HUES6 (cell line): Measurements from ENCODE around the gene ANKRD37.
"Not testable (repeated sequence)": the region's sequence is repeated elsewhere in the genome, so short reads cannot be mapped to it uniquely, and the experiment has no call there.

Experiments used
- H3K27ac ChIP-seq: 2 replicates; pipeline ENCODE4 v1.7.0; 2013; ENCODE audit warnings: low read depth, mild to moderate bottlenecking, low read length, inconsistent platforms
- H3K27me3 ChIP-seq: 2 replicates; pipeline ENCODE4 v1.6.1; 2013; ENCODE audit warnings: low read length; ENCODE audit not compliant: control insufficient read depth, insufficient read depth
- H3K36me3 ChIP-seq: 2 replicates; pipeline ENCODE4 v1.6.1; 2013; ENCODE audit warnings: low read length; ENCODE audit not compliant: control insufficient read depth, insufficient read depth
- H3K4me1 ChIP-seq: 2 replicates; pipeline ENCODE4 v1.6.1; 2013; ENCODE audit warnings: low read length; ENCODE audit not compliant: control insufficient read depth, insufficient read depth
- H3K4me3 ChIP-seq: 2 replicates; pipeline ENCODE4 v1.5.1; 2013; ENCODE audit warnings: low read depth, low read length
- H3K9ac ChIP-seq: one replicate; pipeline ENCODE4 v1.6.1; 2013; ENCODE audit warnings: mild to moderate bottlenecking, low read length
- H3K9me3 ChIP-seq: 2 replicates; pipeline ENCODE4 v1.6.1; 2013; ENCODE audit warnings: low read depth, low read length; ENCODE audit not compliant: control insufficient read depth, insufficient read depth

ANKRD37 gene

GRCh38 chr4:185361872-185362271, 34.8 kb upstream of the ANKRD37 start:
- H3K4me1 ChIP-seq, result no peaks in the 10 kb centered on the region
- H3K9ac ChIP-seq, result no peak overlapping the region

GRCh38 chr4:185362570-185362969, 34.1 kb upstream of the ANKRD37 start:
- not testable (repeated sequence) for H3K27ac ChIP-seq, H3K4me3 ChIP-seq, H3K9ac ChIP-seq, H3K9me3 ChIP-seq, H3K4me1 ChIP-seq, H3K27me3 ChIP-seq
- H3K36me3 ChIP-seq, result peaks cover 13% of the 10 kb centered on the region

More at GRCh38 chr4:185361872-185362271, 34.8 kb upstream of the ANKRD37 start:
- Histone ChIP-seq H3K27ac (no peak overlapping the region), H3K27me3 (no peaks in the 10 kb centered on the region), H3K36me3 (peaks cover 15% of the 10 kb centered on the region), H3K9me3 (no peaks in the 10 kb centered on the region), H3K4me3 (no peak overlapping the region)

GRCh38 chr4:185363251-185363650, 33.4 kb upstream of the ANKRD37 start:
- Histone ChIP-seq H3K36me3 (peaks cover 14% of the 10 kb centered on the region), H3K27ac (no peak overlapping the region), H3K4me1 (no peaks in the 10 kb centered on the region), H3K9me3 (no peaks in the 10 kb centered on the region), H3K4me3 (no peak overlapping the region), H3K27me3 (no peaks in the 10 kb centered on the region), H3K9ac (no peak overlapping the region)

- Histone ChIP-seq H3K27ac (no peak overlapping the region), H3K4me1 (peaks cover 2% of the 10 kb centered on the region; the same call in 1 of the 2 replicates), H3K27me3 (no peaks in the 10 kb centered on the region), H3K4me3 (no peak overlapping the region), H3K9me3 (no peaks in the 10 kb centered on the region), H3K36me3 (peaks cover 6% of the 10 kb centered on the region), H3K9ac (no peak overlapping the region)
These were observed 31.8 kb upstream of the ANKRD37 start for GRCh38 chr4:185364886-185365285.

GRCh38 chr4:185369731-185370130, 26.9 kb upstream of the ANKRD37 start:
- Histone ChIP-seq H3K9ac (no peak overlapping the region), H3K36me3 (peaks cover 15% of the 10 kb centered on the region; the same call in 1 of the 2 replicates), H3K27ac (no peak overlapping the region), H3K4me1 (peaks cover 7% of the 10 kb centered on the region; the same call in 1 of the 2 replicates), H3K9me3 (no peaks in the 10 kb centered on the region), H3K27me3 (no peaks in the 10 kb centered on the region), H3K4me3 (no peak overlapping the region)

- no peak overlapping the region for H3K4me3 ChIP-seq
- H3K27ac ChIP-seq, result no peak overlapping the region
- peaks cover 7% of the 10 kb centered on the region; the same call in 1 of the 2 replicates for H3K4me1 ChIP-seq
- H3K36me3 ChIP-seq, result peaks cover 15% of the 10 kb centered on the region; the same call in 1 of the 2 replicates
- H3K9ac ChIP-seq, result no peak overlapping the region
- no peaks in the 10 kb centered on the region for H3K9me3 ChIP-seq
- H3K27me3 ChIP-seq, result no peaks in the 10 kb centered on the region
These were observed 26.2 kb upstream of the ANKRD37 start for GRCh38 chr4:185370268-185370949.

GRCh38 chr4:185371702-185372101, 24.9 kb upstream of the ANKRD37 start:
- Histone ChIP-seq H3K4me1 (peaks cover 7% of the 10 kb centered on the region; the same call in 1 of the 2 replicates), H3K9ac (no peak overlapping the region), H3K4me3 (no peak overlapping the region), H3K27me3 (no peaks in the 10 kb centered on the region), H3K36me3 (peaks cover 15% of the 10 kb centered on the region; the same call in 1 of the 2 replicates), H3K27ac (no peak overlapping the region), H3K9me3 (no peaks in the 10 kb centered on the region)

GRCh38 chr4:185374027-185374426, 22.6 kb upstream of the ANKRD37 start:
- H3K36me3 ChIP-seq, result peaks cover 13% of the 10 kb centered on the region; the same call in 1 of the 2 replicates
- H3K4me3 ChIP-seq, result no peak overlapping the region
- peaks cover 13% of the 10 kb centered on the region; the same call in 1 of the 2 replicates for H3K4me1 ChIP-seq
- H3K9me3 ChIP-seq, result no peaks in the 10 kb centered on the region
- no peak overlapping the region for H3K9ac ChIP-seq
- H3K27me3 ChIP-seq, result no peaks in the 10 kb centered on the region
- H3K27ac ChIP-seq, result no peak overlapping the region

GRCh38 chr4:185374573-185374972, 22.1 kb upstream of the ANKRD37 start:
- no peaks in the 10 kb centered on the region for H3K27me3 ChIP-seq
- H3K4me1 ChIP-seq, result peaks cover 13% of the 10 kb centered on the region; the same call in 1 of the 2 replicates
- H3K36me3 ChIP-seq, result peaks cover 13% of the 10 kb centered on the region; the same call in 1 of the 2 replicates
- H3K9ac ChIP-seq, result no peak overlapping the region
- no peak overlapping the region for H3K27ac ChIP-seq
- no peak overlapping the region for H3K4me3 ChIP-seq
- no peaks in the 10 kb centered on the region for H3K9me3 ChIP-seq

GRCh38 chr4:185378264-185378663, 18.4 kb upstream of the ANKRD37 start:
- peaks cover 6% of the 10 kb centered on the region; the same call in 1 of the 2 replicates for H3K4me1 ChIP-seq
- H3K4me3 ChIP-seq, result no peak overlapping the region
- no peaks in the 10 kb centered on the region; the same call in 1 of the 2 replicates for H3K9me3 ChIP-seq
- no peak overlapping the region for H3K9ac ChIP-seq
- H3K27me3 ChIP-seq, result no peaks in the 10 kb centered on the region
- no peak overlapping the region for H3K27ac ChIP-seq
- 0 out of 2 replicates have a peak, but pooled peaks cover under 1% of the 10 kb centered on the region for H3K36me3 ChIP-seq
